K562 (cell line): ENCODE data around the gene MAGT1. TPM values are rescaled to one million over a fixed set of nuclear protein-coding genes. Genes with fewer than 3 reads are reported as not detected.
A peak's percentile ranks its signal among the peaks of the same experiment; 100 is the strongest.

Source experiments
- CREM ChIP-seq: IDR thresholded peaks from 2 replicates; pipeline ENCODE4 v1.6.1; 2014; ENCODE audit warnings: antibody characterized with exemption, low read depth
- CXXC5 ChIP-seq: fragments of 250-450 bp; sonication (Bioruptor Pico); IDR thresholded peaks from 2 replicates; pipeline ENCODE4 v1.8.0; 2022; ENCODE audit warnings: inconsistent platforms, mild to moderate bottlenecking, moderate library complexity
- GABPA ChIP-seq: fragments of 200-800 bp; sonication (Bioruptor generic); conservative IDR thresholded peaks from 2 replicates; pipeline ENCODE4 v1.6.1; 2016; ENCODE audit warnings: low read depth, missing genetic modification characterization, missing compliant biosample characterization
- REST ChIP-seq, 2 experiments: fragments of 450-650 bp; formaldehyde crosslinking in 1 of 2; IDR thresholded peaks; 2 replicates each; pipeline versions ENCODE4 v1.4.0 to v1.6.1; 2014 to 2020; ENCODE audit warnings: mild to moderate bottlenecking in 2 of 2, borderline replicate concordance in 1 of 2, low read depth in 1 of 2
- TFE3 ChIP-seq: fragments of 450-650 bp; formaldehyde crosslinking; IDR thresholded peaks from 2 replicates; pipeline ENCODE4 v1.4.0; 2020; ENCODE audit warnings: mild to moderate bottlenecking, mixed read lengths
- ZBTB40 ChIP-seq, 2 experiments: fragments of 450-650 bp in 1 of 2; sonication (generic) in 1 of 2; formaldehyde crosslinking in 1 of 2; IDR thresholded peaks; 2 replicates each; pipeline versions ENCODE4 v1.7.1 to v1.9.0; 2016 to 2022; ENCODE audit warnings: inconsistent platforms in 1 of 2, mild to moderate bottlenecking in 1 of 2, missing genetic modification reagents in 1 of 2
- polyA plus RNA-seq, 8 experiments: library from polyadenylated mRNA; depleted of rRNA in 4 of 8; stranded (reverse) in 5 of 8; unstranded in 3 of 8; fragments of >200 nt; fragmentation: Nextera tagmentation in 2 of 8; fragmentation: Illumina TruSeq in 1 of 8; extraction: Ambion mirVana in 2 of 8; extraction: Trizol in 1 of 8; gene quantifications; 2 replicates each; pipeline versions ENCODE4 v1.2.1 to v1.2.3, GENCODE V29; 2011 to 2014; ENCODE audit warnings: inconsistent platforms in 1 of 8, missing spikeins in 1 of 8
- total RNA-seq, 7 experiments: library from RNA; depleted of rRNA in 6 of 7; stranded (reverse); fragments of >200 nt in 6 of 7; fragmentation: Illumina TruSeq in 2 of 7; extraction: Trizol in 2 of 7; gene quantifications; 2 replicates each; pipeline versions ENCODE4 v1.2.1 to v1.2.3, GENCODE V29; 2011 to 2021; ENCODE audit warnings: low replicate concordance in 1 of 7

The MAGT1 gene
- total and polyA plus RNA-seq, 9 of the 15 experiments (the other 6 are each of a cell fraction or from before 2014, with no cell fraction given), result 15.5 to 46.2 (median 28.8) TPM

- TF ChIP-seq REST (IDR thresholded peaks at IDR 0.05; ENCODE audit: borderline replicate concordance), result peak; percentile 67
- no peak for TF ChIP-seq REST (CRISPR knock-in tag; IDR thresholded peaks at IDR 0.05; ENCODE audit: low read depth)
- TF ChIP-seq CREM, result peak; percentile 72
- peak; percentile 92 for TF ChIP-seq GABPA (tag)
- peak; percentile 50; the same call in 1 of the 2 replicates for TF ChIP-seq TFE3
- peak; percentile 74 for TF ChIP-seq CXXC5 (CRISPR knock-in tag)
- TF ChIP-seq ZBTB40 (IDR thresholded peaks at IDR 0.05), result peak; percentile 76
- TF ChIP-seq ZBTB40 (CRISPR knock-in tag; IDR thresholded peaks at IDR 0.05), result no peak
Observed at GRCh38 chrX:77910108-77910840, 15.0 kb upstream of the MAGT1 start, which contains the start of gene ATP7A (continued).
